ENCODE results near the gene SPRN. TPM values are rescaled to one million over a fixed set of nuclear protein-coding genes. Genes with fewer than 3 reads are reported as not detected.

Gene SPRN
- under 0.01 TPM in 1 of 2 replicates, not detected in the other for total RNA-seq

GRCh38 chr10:133424601-133425000 is at the start of gene SPRN:
Gene SPRN, minus strand, starts transcription at chr10:133424625. Its CDS starts 944 bp downstream, at chr10:133423681.

GRCh38 chr10:133453516-133454203 is 29.2 kb upstream of the SPRN start, which contains the start of gene SCART1:
Gene SCART1, plus strand, starts transcription at chr10:133453945. Its CDS starts 53 bp downstream, at chr10:133453998.

GRCh38 chr10:133394064-133394663 is 30.3 kb downstream of the SPRN start, which contains the start of gene MTG1:
Gene MTG1, plus strand, starts transcription at chr10:133394157. Its CDS starts 64 bp downstream, at chr10:133394221.

GRCh38 chr10:133379152-133379800 is 45.1 kb downstream of the SPRN start, which contains the start of gene PAOX:
Gene PAOX, plus strand, starts transcription at chr10:133379262. Its CDS starts 55 bp downstream, at chr10:133379317.

GRCh38 chr10:133373174-133374090 is 51.0 kb downstream of the SPRN start, which contains the start of gene ECHS1:
Gene ECHS1, minus strand, starts transcription at chr10:133373354. Its CDS starts 21 bp downstream, at chr10:133373333.

Other genes starting within 250 kb of the SPRN start
- gene UTF1, start 194.4 kb downstream of the SPRN start, total RNA-seq, result not detected in 2 replicates
- not detected in 2 replicates for gene VENTX, start 186.8 kb downstream of the SPRN start, total RNA-seq
- 17.5 and 147 TPM in 2 replicates for gene ADAM8, start 147.8 kb downstream of the SPRN start, total RNA-seq
- 50.1 and 55.9 TPM in 2 replicates for gene TUBGCP2, start 115.8 kb downstream of the SPRN start, total RNA-seq
- 19.5 and 24.1 TPM in 2 replicates for gene ZNF511, start 115.7 kb downstream of the SPRN start, total RNA-seq
- gene CALY, start 87.7 kb downstream of the SPRN start, total RNA-seq, result not detected in 2 replicates
- not detected in 2 replicates for gene PRAP1, start 77.3 kb downstream of the SPRN start, total RNA-seq
- 9.4 and 28.2 TPM in 2 replicates for gene FUOM, start 66.6 kb downstream of the SPRN start, total RNA-seq
- gene ECHS1, start 51.3 kb downstream of the SPRN start, total RNA-seq, result 64.6 and 75.9 TPM in 2 replicates
- 4.0 and 21.0 TPM in 2 replicates for gene PAOX, start 45.4 kb downstream of the SPRN start, total RNA-seq
- gene MTG1, start 30.5 kb downstream of the SPRN start, total RNA-seq, result 17.9 and 25.8 TPM in 2 replicates
- gene SCART1, start 29.3 kb upstream of the SPRN start, total RNA-seq, result 0.43 and 1.4 TPM in 2 replicates
- 2.1 and 2.7 TPM in 2 replicates for gene CYP2E1, start 102.7 kb upstream of the SPRN start, total RNA-seq
- gene SYCE1, start 141.0 kb upstream of the SPRN start, total RNA-seq, result not detected in 2 replicates
- not detected in 2 replicates for gene FRG2B, start 202.2 kb upstream of the SPRN start, total RNA-seq

Data from tracheal epithelial cell (primary cell).